Trophoblast cell (in vitro differentiated cells and primary cell): Measurements from ENCODE around the gene KIF21B.

Experiments used
- DNase-seq, 2 donors: peaks; one replicate each; pipeline ENCODE4 v3.0.0-alpha.2; 2016
- H2AFZ ChIP-seq: 2 replicates; pipeline ENCODE4 v1.6.1; 2013; ENCODE audit warnings: low read length, moderate library complexity, mild to moderate bottlenecking; ENCODE audit not compliant: insufficient read depth, poor library complexity
- H2AK5ac ChIP-seq: 2 replicates; pipeline ENCODE4 v1.6.1; 2013; ENCODE audit warnings: mild to moderate bottlenecking, low read length
- H2BK120ac ChIP-seq: 2 replicates; pipeline ENCODE4 v1.6.1; 2013; ENCODE audit warnings: low read length, mild to moderate bottlenecking, moderate library complexity; ENCODE audit not compliant: insufficient read depth, poor library complexity
- H2BK12ac ChIP-seq: 2 replicates; pipeline ENCODE4 v1.6.1; 2013; ENCODE audit warnings: mild to moderate bottlenecking, low read length, moderate library complexity
- H2BK5ac ChIP-seq: 2 replicates; pipeline ENCODE4 v1.6.1; 2013; ENCODE audit warnings: low read length, low read depth, moderate library complexity, mild to moderate bottlenecking; ENCODE audit not compliant: poor library complexity
- H3K14ac ChIP-seq: 2 replicates; pipeline ENCODE4 v1.6.1; 2013; ENCODE audit warnings: mild to moderate bottlenecking, low read length
- H3K18ac ChIP-seq: 2 replicates; pipeline ENCODE4 v1.6.1; 2013; ENCODE audit warnings: mild to moderate bottlenecking, low read length
- H3K23ac ChIP-seq: 2 replicates; pipeline ENCODE4 v1.6.1; 2013; ENCODE audit warnings: low read length
- H3K27ac ChIP-seq: 2 replicates; pipeline ENCODE4 v1.5.1; 2013; ENCODE audit warnings: low read depth, mild to moderate bottlenecking, inconsistent platforms, low read length, moderate library complexity
- H3K27me3 ChIP-seq: 2 replicates; pipeline ENCODE4 v1.6.1; 2013; ENCODE audit warnings: inconsistent platforms, mild to moderate bottlenecking, low read length, moderate library complexity; ENCODE audit not compliant: insufficient read depth
- H3K36me3 ChIP-seq, 2 experiments: 1 replicate in 1 of 2; 2 replicates in 1 of 2; pipeline ENCODE4 v1.6.1; 2013; ENCODE audit warnings: low read length in 2 of 2, mild to moderate bottlenecking in 2 of 2, moderate library complexity in 1 of 2; ENCODE audit not compliant: insufficient read depth in 2 of 2, control insufficient read depth in 1 of 2
- H3K4ac ChIP-seq: 2 replicates; pipeline ENCODE4 v1.6.1; 2013; ENCODE audit warnings: low read depth, mild to moderate bottlenecking, low read length, moderate library complexity
- H3K4me1 ChIP-seq, 2 experiments: 1 replicate in 1 of 2; 2 replicates in 1 of 2; pipeline ENCODE4 v1.6.1; 2013; ENCODE audit warnings: low read length in 2 of 2, mild to moderate bottlenecking in 2 of 2, moderate library complexity in 1 of 2; ENCODE audit not compliant: insufficient read depth in 2 of 2, control insufficient read depth in 1 of 2
- H3K4me2 ChIP-seq: 2 replicates; pipeline ENCODE4 v1.6.1; 2013; ENCODE audit warnings: inconsistent platforms, mild to moderate bottlenecking, low read length, moderate library complexity
- H3K4me3 ChIP-seq: 2 replicates; pipeline ENCODE4 v1.5.1; 2013; ENCODE audit warnings: mild to moderate bottlenecking, low read depth, low read length, inconsistent platforms
- H3K79me1 ChIP-seq: one replicate; pipeline ENCODE4 v1.6.1; 2013; ENCODE audit warnings: low read length
- H3K79me2 ChIP-seq: 2 replicates; pipeline ENCODE4 v1.6.1; 2013; ENCODE audit warnings: low read length, mild to moderate bottlenecking; ENCODE audit not compliant: control insufficient read depth, insufficient read depth, poor library complexity
- H3K9ac ChIP-seq: 2 replicates; pipeline ENCODE4 v1.6.1; 2013; ENCODE audit warnings: mild to moderate bottlenecking, low read length
- H3K9me3 ChIP-seq: 2 replicates; pipeline ENCODE4 v1.6.1; 2013; ENCODE audit warnings: low read depth, mild to moderate bottlenecking, control low read depth, inconsistent platforms, low read length; ENCODE audit not compliant: insufficient read depth
- H4K12ac ChIP-seq: 2 replicates; pipeline ENCODE4 v1.6.1; 2013; ENCODE audit warnings: low read depth, mild to moderate bottlenecking, low read length, moderate library complexity
- H4K8ac ChIP-seq: 2 replicates; pipeline ENCODE4 v1.6.1; 2013; ENCODE audit warnings: low read depth, mild to moderate bottlenecking, low read length, moderate library complexity
- H4K91ac ChIP-seq: one replicate; pipeline ENCODE4 v1.6.1; 2013; ENCODE audit warnings: low read depth, mild to moderate bottlenecking, low read length, moderate library complexity
- WGBS: extraction: QIAGEN DNeasy Blood & Tissue Kit; methylation state at CpG from one replicate; pipeline ENCODE4 v1.1.7; 2013; ENCODE audit warnings: missing lambda C conversion rate; ENCODE audit not compliant: insufficient read length, insufficient coverage; ENCODE audit errors: extremely low coverage; 5-methylcytosine and 5-hydroxymethylcytosine counted together

Gene KIF21B

GRCh38 chr1:200989337-200989736, 34.2 kb downstream of the KIF21B start:
- Histone ChIP-seq H3K18ac (no peak overlapping the region), H2BK120ac (no peak overlapping the region), H4K91ac (no peak overlapping the region), H3K4me1 (no peaks in the 10 kb centered on the region), H2BK5ac (no peak overlapping the region), H4K8ac (no peak overlapping the region), H3K4me3 (no peak overlapping the region), H3K9ac (no peak overlapping the region), H3K23ac (no peak overlapping the region), H3K9me3 (peaks cover 5% of the 10 kb centered on the region), H3K27me3 (no peaks in the 10 kb centered on the region), H3K79me1 (no peaks in the 10 kb centered on the region), H3K4me2 (no peak overlapping the region), H3K27ac (no peak overlapping the region), H2AK5ac (no peak overlapping the region), H3K14ac (no peak overlapping the region), H2BK12ac (no peak overlapping the region), H2AFZ (no peak overlapping the region), H4K12ac (no peak overlapping the region), H3K79me2 (no peaks in the 10 kb centered on the region), H3K36me3 (no peaks in the 10 kb centered on the region), H3K4ac (no peak overlapping the region)
- DNase-seq, result no peak
- WGBS, result no CpG with 5 or more reads among the region's 4 CpGs

GRCh38 chr1:200988693-200989092, 34.8 kb downstream of the KIF21B start:
- H3K23ac ChIP-seq, result no peak overlapping the region
- H3K14ac ChIP-seq, result no peak overlapping the region
- no peak overlapping the region for H2AFZ ChIP-seq
- no peak overlapping the region for H3K4me3 ChIP-seq
- no peak overlapping the region for H3K4me2 ChIP-seq
- no peak overlapping the region for H2BK12ac ChIP-seq
- no peaks in the 10 kb centered on the region for H3K79me2 ChIP-seq
- H3K9me3 ChIP-seq, result peaks cover 5% of the 10 kb centered on the region
- no peak overlapping the region for H3K27ac ChIP-seq
- no peak overlapping the region for H2BK120ac ChIP-seq
- no peak overlapping the region for H3K4ac ChIP-seq
- no peak for DNase-seq
- H3K9ac ChIP-seq, result no peak overlapping the region
- H3K27me3 ChIP-seq, result no peaks in the 10 kb centered on the region
- H3K18ac ChIP-seq, result no peak overlapping the region
- H2BK5ac ChIP-seq, result no peak overlapping the region
- no peak overlapping the region for H2AK5ac ChIP-seq
- H4K91ac ChIP-seq, result no peak overlapping the region
- no peak overlapping the region for H4K12ac ChIP-seq
- H3K79me1 ChIP-seq, result no peaks in the 10 kb centered on the region
- H3K36me3 ChIP-seq, result no peaks in the 10 kb centered on the region
- no peak overlapping the region for H4K8ac ChIP-seq
- no peaks in the 10 kb centered on the region for H3K4me1 ChIP-seq
- WGBS, result no CpG with 5 or more reads among the region's 9 CpGs

- Histone ChIP-seq H3K18ac (no peak overlapping the region), H3K23ac (no peak overlapping the region), H3K79me2 (no peaks in the 10 kb centered on the region), H2AFZ (no peak overlapping the region), H2AK5ac (no peak overlapping the region), H3K4me1 (no peaks in the 10 kb centered on the region), H2BK5ac (no peak overlapping the region), H3K9ac (no peak overlapping the region), H4K8ac (no peak overlapping the region), H3K4me3 (no peak overlapping the region), H2BK12ac (no peak overlapping the region), H4K91ac (no peak overlapping the region), H3K9me3 (peaks cover 3% of the 10 kb centered on the region), H2BK120ac (no peak overlapping the region), H3K79me1 (no peaks in the 10 kb centered on the region), H3K27ac (no peak overlapping the region), H3K36me3 (no peaks in the 10 kb centered on the region), H4K12ac (no peak overlapping the region), H3K4me2 (no peak overlapping the region), H3K4ac (no peak overlapping the region), H3K14ac (no peak overlapping the region), H3K27me3 (no peaks in the 10 kb centered on the region)
- no CpG with 5 or more reads among the region's 1 CpG for WGBS
- no peak for DNase-seq
These were observed 38.0 kb downstream of the KIF21B start for GRCh38 chr1:200985481-200985880.

DNA sequence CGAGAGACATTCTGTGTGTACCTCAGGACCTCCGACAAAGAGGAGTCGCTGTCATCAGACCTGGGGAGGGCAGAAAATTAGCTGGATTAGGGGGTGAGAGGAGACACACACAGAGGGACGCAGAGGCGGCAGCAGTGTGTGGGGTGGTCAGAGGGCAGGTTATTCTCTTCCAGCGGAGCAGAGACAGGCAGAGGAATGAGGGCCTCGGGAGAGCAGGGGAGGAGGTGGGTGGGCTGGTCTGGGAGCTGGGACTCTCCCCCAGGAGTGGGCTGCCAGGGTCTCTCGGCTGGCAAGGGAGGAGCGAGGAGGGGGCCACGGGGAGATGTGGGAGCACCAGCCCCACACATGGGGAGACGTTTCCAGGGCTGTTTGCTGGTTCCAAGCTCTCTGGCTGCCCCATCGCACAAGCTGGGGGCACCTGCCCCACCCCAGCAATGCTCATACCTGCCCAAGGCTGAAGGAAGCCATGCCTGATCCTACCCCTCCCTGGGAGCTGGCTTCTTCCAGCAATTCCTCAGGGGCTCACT, 40.4 kb downstream of the KIF21B start:
- no peak overlapping the region for H3K23ac ChIP-seq
- H3K79me1 ChIP-seq, result no peaks in the 10 kb centered on the region
- H2BK5ac ChIP-seq, result no peak overlapping the region
- H3K4me3 ChIP-seq, result no peak overlapping the region
- H4K91ac ChIP-seq, result no peak overlapping the region
- H4K12ac ChIP-seq, result no peak overlapping the region
- H3K27ac ChIP-seq, result no peak overlapping the region
- H3K4me2 ChIP-seq, result no peak overlapping the region
- H3K9me3 ChIP-seq, result peaks cover 5% of the 10 kb centered on the region
- no peak overlapping the region for H3K9ac ChIP-seq
- H4K8ac ChIP-seq, result no peak overlapping the region
- no peak overlapping the region for H2BK120ac ChIP-seq
- H3K4me1 ChIP-seq, result no peaks in the 10 kb centered on the region
- no CpG with 5 or more reads among the region's 12 CpGs for WGBS
- H3K14ac ChIP-seq, result no peak overlapping the region
- H3K4ac ChIP-seq, result no peak overlapping the region
- H3K27me3 ChIP-seq, result no peaks in the 10 kb centered on the region
- no peak overlapping the region for H2AK5ac ChIP-seq
- no peaks in the 10 kb centered on the region for H3K36me3 ChIP-seq
- DNase-seq, result no peak
- no peak overlapping the region for H2BK12ac ChIP-seq
- H3K18ac ChIP-seq, result no peak overlapping the region
- H2AFZ ChIP-seq, result no peak overlapping the region
- H3K79me2 ChIP-seq, result no peaks in the 10 kb centered on the region
